Panc1 (cell line): Measurements from ENCODE around the gene ABCG5. TPM values are rescaled to one million over a fixed set of nuclear protein-coding genes. Genes with fewer than 3 reads are reported as not detected.

Experiments used
- ATAC-seq: fragments of 200-7000 bp; cut with Tn5 transposase; 2 replicates; pipeline ENCODE4 v1.9.1; 2020; ENCODE audit warnings: mild to moderate bottlenecking, moderate library complexity
- Bru-seq: library from RNA; stranded (reverse); fragments of 400-500 nt; gene quantifications from one replicate; lab custom pipeline; 2021; lab: Mats Ljungman, UMichigan
- BruChase-seq, 2 experiments: library from RNA; stranded (reverse); fragments of 400-500 nt; gene quantifications; one replicate each; lab custom pipeline; 2021; lab: Mats Ljungman, UMichigan
- BruUV-seq: library from RNA; stranded (reverse); fragments of 400-500 nt; replicated peaks from 2 replicates; lab custom pipeline; 2021; lab: Mats Ljungman, UMichigan
- CTCF ChIA-PET: fragments of 300-600 bp; sonication (Branson Sonifier 250); formaldehyde crosslinking; loops from one replicate; lab custom pipeline; 2022; ENCODE audit warnings: antibody characterized with exemption; lab: Charles Lee
- POLR2A ChIA-PET: fragments of 300-600 bp; sonication (Branson Sonifier 250); formaldehyde crosslinking; loops from one replicate; lab custom pipeline; 2022; ENCODE audit warnings: antibody characterized with exemption; lab: Charles Lee
- DNase-seq: peaks from one replicate; pipeline ENCODE4 v3.0.0-alpha.2; 2010; ENCODE audit warnings: low read depth, low spot score
- H3K27ac ChIP-seq: 2 replicates; pipeline ENCODE4 v1.5.1; 2011; ENCODE audit warnings: mild to moderate bottlenecking, low read length, inconsistent platforms
- H3K27me3 ChIP-seq: fragments of 200-500 bp; sonication (Bioruptor generic); 2 replicates; pipeline ENCODE4 v1.6.0; 2014; ENCODE audit warnings: low read length, inconsistent platforms; ENCODE audit not compliant: control insufficient read depth, insufficient read depth
- H3K36me3 ChIP-seq: fragments of 200-500 bp; sonication (Bioruptor generic); 2 replicates; pipeline ENCODE4 v1.5.1; 2014; ENCODE audit warnings: inconsistent platforms, mild to moderate bottlenecking, low read length, moderate library complexity; ENCODE audit not compliant: control insufficient read depth, insufficient read depth
- H3K4me1 ChIP-seq: 2 replicates; pipeline ENCODE4 v1.5.1; 2011; ENCODE audit warnings: inconsistent platforms, mild to moderate bottlenecking, low read length, moderate library complexity; ENCODE audit not compliant: control insufficient read depth, insufficient read depth
- H3K4me3 ChIP-seq, 2 experiments: 2 replicates each; pipeline ENCODE4 v1.5.1; 2011 to 2012; ENCODE audit warnings: low read depth in 2 of 2, low read length in 2 of 2, mild to moderate bottlenecking in 2 of 2, inconsistent platforms in 1 of 2, moderate library complexity in 1 of 2
- H3K9me3 ChIP-seq: fragments of 200-500 bp; sonication (Bioruptor generic); 2 replicates; pipeline ENCODE4 v1.5.1; 2014; ENCODE audit warnings: low read depth, mild to moderate bottlenecking, inconsistent platforms, low read length, moderate library complexity; ENCODE audit not compliant: control insufficient read depth, insufficient read depth
- CTCF ChIP-seq: fragments of 450-650 bp; IDR thresholded peaks from 2 replicates; pipeline ENCODE4 v1.5.1; 2017; ENCODE audit warnings: mild to moderate bottlenecking
- POLR2AphosphoS5 ChIP-seq: IDR thresholded peaks from 2 replicates; pipeline ENCODE4 v1.6.1; 2012; ENCODE audit warnings: mild to moderate bottlenecking, low read depth, low read length, moderate library complexity
- REST ChIP-seq, 2 experiments: IDR thresholded peaks; 2 replicates each; pipeline ENCODE4 v1.6.1; 2011 to 2012; ENCODE audit warnings: low read depth in 2 of 2, control low read depth in 1 of 2, low read length in 1 of 2, mild to moderate bottlenecking in 1 of 2, moderate library complexity in 1 of 2; ENCODE audit not compliant: insufficient read depth in 1 of 2
- SIN3A ChIP-seq: IDR thresholded peaks from 2 replicates; pipeline ENCODE4 v1.6.1; 2012; ENCODE audit warnings: low read depth, mild to moderate bottlenecking, low read length, moderate library complexity, borderline replicate concordance; ENCODE audit not compliant: insufficient read depth
- TCF7L2 ChIP-seq: IDR thresholded peaks from 2 replicates; pipeline ENCODE4 v1.6.1; 2011; ENCODE audit warnings: mild to moderate bottlenecking, low read depth, low read length, inconsistent platforms
- in situ Hi-C: cut with HindIII; loops from 2 replicates; pipeline ENCODE4 v1.10.0; 2016; ENCODE audit warnings: low sequenced_read_pairs, low pct_unique_long_range_greater_than_20kb
- intact Hi-C: fragments of 100-400 bp; cut with micrococcal nuclease; formaldehyde crosslinking; loops from one replicate; pipeline ENCODE4 v1.10.0; 2022; ENCODE audit not compliant: unreplicated experiment
- long read RNA-seq: library from polyadenylated mRNA; unstranded; transcript quantifications from one replicate; pipeline ENCODE4 v2.0.0, GENCODE V29; 2021; ENCODE audit not compliant: unreplicated experiment
- polyA plus RNA-seq: library from polyadenylated mRNA; unstranded; fragments of >200 nt; gene quantifications from one replicate; pipeline ENCODE4 v1.2.1, GENCODE V29; 2012; ENCODE audit warnings: missing spikeins; ENCODE audit not compliant: insufficient read length
- total RNA-seq: library from RNA; stranded (reverse); gene quantifications from one replicate; pipeline ENCODE4 v1.2.1, GENCODE V29; 2021; ENCODE audit not compliant: unreplicated experiment

ABCG5 gene
- total RNA-seq (0.05 TPM), Bru-seq, nascent RNA (percentile 14 among the genes with signal in this experiment), BruChase-seq, experiment 1, labeled RNA remaining after a 2-hour chase (percentile 13 among the genes with signal in this experiment), BruChase-seq, experiment 2, labeled RNA remaining after a 6-hour chase (percentile 12 among the genes with signal in this experiment)
- polyA plus RNA-seq: 0.10 TPM
- long read RNA-seq: 0 reads

- Histone ChIP-seq H3K4me3 (no peak within 1 kb of the TSS), H3K36me3 (no peaks in the 10 kb centered on the region), H3K27me3 (no peaks in the 10 kb centered on the region), H3K9me3 (no peaks in the 10 kb centered on the region), H3K27ac (no peak within 1 kb of the TSS), H3K4me1 (no peaks in the 10 kb centered on the region)
- intact Hi-C loops: no loop called here
- BruUV-seq: no TSS peak
- in situ Hi-C loops: no loop called here
- TF ChIP-seq TCF7L2: no peak
- TF ChIP-seq SIN3A: no peak
- TF ChIP-seq REST (IDR thresholded peaks at IDR 0.05; ENCODE audit: insufficient read depth in 1 of 2, low read depth in 2 of 2, low read length in 1 of 2): no peak
- no peak for TF ChIP-seq POLR2AphosphoS5
- TF ChIP-seq CTCF: no peak
- CTCF ChIA-PET: no interaction called here
- ATAC-seq (no peak), DNase-seq (no peak)
- POLR2A ChIA-PET: no interaction called here
These were observed at the start of gene ABCG5, which contains the start of gene ABCG8 for GRCh38 chr2:43838560-43839267. TSS of gene ABCG5 (minus strand) at chr2:43838839. CDS start at chr2:43838679, 160 bp downstream. TSS of gene ABCG8 (plus strand) at chr2:43838971. CDS start at chr2:43839054, 83 bp downstream.

GRCh38 chr2:43887176-43887575 is 48.5 kb upstream of the ABCG5 start:
- no peak for DNase-seq
- ChIA-PET POLR2A (no interaction called here), CTCF (no interaction called here)
- intact Hi-C loops (no loop called here), in situ Hi-C loops (no loop called here)
- Histone ChIP-seq H3K27ac (no peak overlapping the region), H3K9me3 (no peaks in the 10 kb centered on the region), H3K4me3 (no peak overlapping the region), H3K4me1 (no peaks in the 10 kb centered on the region), H3K36me3 (peaks cover 25% of the 10 kb centered on the region), H3K27me3 (no peaks in the 10 kb centered on the region)
- TF ChIP-seq TCF7L2: no peak
- no peak for TF ChIP-seq REST (IDR thresholded peaks at IDR 0.05; ENCODE audit: insufficient read depth in 1 of 2, low read depth in 2 of 2, low read length in 1 of 2)
- no peak for TF ChIP-seq SIN3A
- TF ChIP-seq POLR2AphosphoS5: no peak
- no peak for TF ChIP-seq CTCF
- no peak for ATAC-seq
- no TSS peak for BruUV-seq
